HepG2 (cell line): ENCODE measurements around the gene DSTN. TPM values are rescaled to one million over a fixed set of nuclear protein-coding genes. Genes with fewer than 3 reads are reported as not detected.

Source experiments
- CHD4 ChIP-seq: fragments of 200-600 bp; sonication (generic); IDR thresholded peaks from 2 replicates; pipeline ENCODE4 v1.7.0; 2017; ENCODE audit warnings: mild to moderate bottlenecking, low read length, borderline replicate concordance
- FOXK2 ChIP-seq: fragments of 450-650 bp; IDR thresholded peaks from 2 replicates; pipeline ENCODE4 v1.6.1; 2016
- GTF3A ChIP-seq: sonication (generic); formaldehyde crosslinking; conservative IDR thresholded peaks from 2 replicates; pipeline ENCODE4 v1.4.0; 2020; ENCODE audit warnings: mild to moderate bottlenecking, missing genetic modification reagents
- HDAC2 ChIP-seq: sonication (generic); formaldehyde crosslinking; IDR thresholded peaks from 2 replicates; pipeline ENCODE4 v1.4.0; 2020; ENCODE audit warnings: missing genetic modification reagents
- HMG20A ChIP-seq: IDR thresholded peaks from 2 replicates; pipeline ENCODE4 v1.6.1; 2016; ENCODE audit warnings: borderline replicate concordance
- IKZF5 ChIP-seq: IDR thresholded peaks from 2 replicates; pipeline ENCODE4 v1.6.1; 2018; ENCODE audit warnings: missing genetic modification reagents, mild to moderate bottlenecking, missing compliant biosample characterization
- KDM2A ChIP-seq: sonication (generic); formaldehyde crosslinking; IDR thresholded peaks from 2 replicates; pipeline ENCODE4 v1.4.0; 2020; ENCODE audit warnings: low read depth, missing genetic modification reagents, borderline replicate concordance
- KDM3A ChIP-seq: IDR thresholded peaks from 2 replicates; pipeline ENCODE4 v1.6.1; 2018; ENCODE audit warnings: low read depth, missing compliant biosample characterization
- MXD3 ChIP-seq: IDR thresholded peaks from 2 replicates; pipeline ENCODE4 v1.6.1; 2016; ENCODE audit warnings: mild to moderate bottlenecking, missing biosample characterization, missing genetic modification reagents
- NONO ChIP-seq, 2 experiments: fragments of 450-650 bp in 1 of 2; sonication (generic) in 1 of 2; formaldehyde crosslinking in 1 of 2; IDR thresholded peaks in 1 of 2; conservative IDR thresholded peaks in 1 of 2; 2 replicates each; pipeline versions ENCODE4 v1.6.1 to v1.8.0; 2017 to 2022; ENCODE audit warnings: mild to moderate bottlenecking in 1 of 2, missing genetic modification reagents in 1 of 2, moderate library complexity in 1 of 2
- ONECUT2 ChIP-seq: sonication (generic); formaldehyde crosslinking; IDR thresholded peaks from 2 replicates; pipeline ENCODE4 v1.4.0; 2020; ENCODE audit warnings: missing genetic modification reagents
- PRDM4 ChIP-seq: sonication (generic); formaldehyde crosslinking; IDR thresholded peaks from 2 replicates; pipeline ENCODE4 v1.9.0; 2021; ENCODE audit warnings: missing genetic modification reagents, borderline replicate concordance
- SATB2 ChIP-seq: sonication (generic); formaldehyde crosslinking; IDR thresholded peaks from 2 replicates; pipeline ENCODE4 v1.5.0; 2020; ENCODE audit warnings: missing genetic modification reagents
- SMC3 ChIP-seq: IDR thresholded peaks from 2 replicates; pipeline ENCODE4 v1.6.1; 2011; ENCODE audit warnings: low read length, improper control_type of control experiment
- ZBTB49 ChIP-seq: sonication (generic); formaldehyde crosslinking; IDR thresholded peaks from 2 replicates; pipeline ENCODE4 v1.4.0; 2020; ENCODE audit warnings: missing genetic modification reagents, borderline replicate concordance
- ZFAT ChIP-seq: sonication (generic); formaldehyde crosslinking; conservative IDR thresholded peaks from 2 replicates; pipeline ENCODE4 v1.8.1; 2023; ENCODE audit warnings: missing genetic modification reagents, inconsistent platforms
- ZNF232 ChIP-seq: sonication (generic); formaldehyde crosslinking; IDR thresholded peaks from 2 replicates; pipeline ENCODE4 v1.4.0; 2020; ENCODE audit warnings: missing genetic modification reagents, borderline replicate concordance
- ZNF280D ChIP-seq: sonication (generic); formaldehyde crosslinking; IDR thresholded peaks from 2 replicates; pipeline ENCODE4 v1.5.1; 2020; ENCODE audit warnings: mild to moderate bottlenecking, missing genetic modification reagents
- ZNF552 ChIP-seq: sonication (generic); formaldehyde crosslinking; IDR thresholded peaks from 2 replicates; pipeline ENCODE4 v1.9.0; 2022; ENCODE audit warnings: missing genetic modification reagents, mild to moderate bottlenecking, borderline replicate concordance
- ZNF562 ChIP-seq: sonication (generic); formaldehyde crosslinking; IDR thresholded peaks from 2 replicates; pipeline ENCODE4 v1.8.0; 2022; ENCODE audit warnings: missing genetic modification reagents, borderline replicate concordance
- ZNF709 ChIP-seq: sonication (generic); formaldehyde crosslinking; IDR thresholded peaks from 2 replicates; pipeline ENCODE4 v1.5.0; 2020; ENCODE audit warnings: mild to moderate bottlenecking, missing genetic modification reagents
- ZNF776 ChIP-seq: sonication (generic); formaldehyde crosslinking; IDR thresholded peaks from 2 replicates; pipeline ENCODE4 v1.4.0; 2020; ENCODE audit warnings: mild to moderate bottlenecking, missing genetic modification reagents
- ZSCAN9 ChIP-seq: IDR thresholded peaks from 2 replicates; pipeline ENCODE4 v1.6.1; 2016; ENCODE audit warnings: borderline replicate concordance
- polyA plus RNA-seq, 8 experiments: library from polyadenylated mRNA; depleted of rRNA in 3 of 8; stranded (reverse) in 7 of 8; unstranded in 1 of 8; fragments of >200 nt; fragmentation: Illumina TruSeq in 4 of 8; extraction: Trizol in 4 of 8; gene quantifications; 2 replicates each; pipeline versions ENCODE4 v1.2.1 to v1.2.3, GENCODE V29; 2011 to 2016; ENCODE audit warnings: low read depth in 4 of 8, missing spikeins in 1 of 8, mixed read lengths in 1 of 8; ENCODE audit not compliant: insufficient read depth in 1 of 8
- total RNA-seq, 5 experiments: library from RNA; depleted of rRNA; stranded (reverse); fragments of >200 nt; fragmentation: Illumina TruSeq; extraction: Trizol; gene quantifications; 2 replicates each; pipeline ENCODE4 v1.2.3, GENCODE V29; 2016; ENCODE audit warnings: low read depth in 1 of 5

The DSTN gene
- total and polyA plus RNA-seq, 2 of the 13 experiments (the other 11 are each of a cell fraction or from before 2014, with no cell fraction given), result 27.6 to 106 TPM

GRCh38 chr20:17611290-17611539 lies 41.3 kb downstream of the DSTN start (continued):
- TF ChIP-seq NONO (IDR thresholded peaks at IDR 0.05) (no peak), NONO (CRISPR knock-in tag; conservative IDR thresholded peaks at IDR 0.05) (peak; percentile 67), SMC3 (peak; percentile 62), ZNF552 (no peak), HDAC2 (CRISPR knock-in tag) (no peak), ZNF776 (CRISPR knock-in tag) (no peak), ONECUT2 (CRISPR knock-in tag) (no peak), MXD3 (no peak), ZNF709 (CRISPR knock-in tag) (no peak), IKZF5 (CRISPR knock-in tag) (no peak), PRDM4 (CRISPR knock-in tag) (no peak), GTF3A (CRISPR knock-in tag) (peak; percentile 69; the same call in 1 of the 2 replicates), HMG20A (CRISPR knock-in tag) (no peak), ZNF562 (no peak), FOXK2 (no peak), KDM3A (no peak), ZFAT (no peak), ZNF232 (CRISPR knock-in tag) (peak; percentile 44; the same call in 1 of the 2 replicates), SATB2 (CRISPR knock-in tag) (no peak), ZSCAN9 (CRISPR knock-in tag) (no peak), ZNF280D (CRISPR knock-in tag) (no peak), ZBTB49 (CRISPR knock-in tag) (no peak), KDM2A (CRISPR knock-in tag) (no peak; the same call in 1 of the 2 replicates), CHD4 (no peak)
